GM12864 (cell line): ENCODE data around the gene CLIC4.
"Not testable (repeated sequence)": the region's sequence is repeated elsewhere in the genome, so short reads cannot be mapped to it uniquely, and the experiment has no call there.

Experiments used
- DNase-seq: peaks from one replicate; pipeline ENCODE4 v3.0.0-alpha.2; 2011; ENCODE audit warnings: low read depth
- H3K4me3 ChIP-seq: 2 replicates; pipeline ENCODE4 v1.5.1; 2011; ENCODE audit warnings: mild to moderate bottlenecking, low read depth, low read length, control low read depth
- TF ChIP-seq, protein P1 (sequence below): IDR thresholded peaks from 2 replicates; pipeline ENCODE4 v1.5.1; 2011; ENCODE audit warnings: low read depth, mild to moderate bottlenecking, moderate library complexity, low read length, control low read depth, inconsistent platforms; ENCODE audit errors: missing control alignments

The CLIC4 gene

GRCh38 chr1:24744911-24745710 is at the start of gene CLIC4:
Gene CLIC4, plus strand, starts transcription at chr1:24745447. Its CDS starts 107 bp downstream, at chr1:24745554.
- DNase-seq, result peak; percentile 91
- TF ChIP-seq, protein P1, sequence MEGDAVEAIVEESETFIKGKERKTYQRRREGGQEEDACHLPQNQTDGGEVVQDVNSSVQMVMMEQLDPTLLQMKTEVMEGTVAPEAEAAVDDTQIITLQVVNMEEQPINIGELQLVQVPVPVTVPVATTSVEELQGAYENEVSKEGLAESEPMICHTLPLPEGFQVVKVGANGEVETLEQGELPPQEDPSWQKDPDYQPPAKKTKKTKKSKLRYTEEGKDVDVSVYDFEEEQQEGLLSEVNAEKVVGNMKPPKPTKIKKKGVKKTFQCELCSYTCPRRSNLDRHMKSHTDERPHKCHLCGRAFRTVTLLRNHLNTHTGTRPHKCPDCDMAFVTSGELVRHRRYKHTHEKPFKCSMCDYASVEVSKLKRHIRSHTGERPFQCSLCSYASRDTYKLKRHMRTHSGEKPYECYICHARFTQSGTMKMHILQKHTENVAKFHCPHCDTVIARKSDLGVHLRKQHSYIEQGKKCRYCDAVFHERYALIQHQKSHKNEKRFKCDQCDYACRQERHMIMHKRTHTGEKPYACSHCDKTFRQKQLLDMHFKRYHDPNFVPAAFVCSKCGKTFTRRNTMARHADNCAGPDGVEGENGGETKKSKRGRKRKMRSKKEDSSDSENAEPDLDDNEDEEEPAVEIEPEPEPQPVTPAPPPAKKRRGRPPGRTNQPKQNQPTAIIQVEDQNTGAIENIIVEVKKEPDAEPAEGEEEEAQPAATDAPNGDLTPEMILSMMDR, result peak; percentile 21
- peak within 1 kb of the TSS; percentile 69 for H3K4me3 ChIP-seq

DNA sequence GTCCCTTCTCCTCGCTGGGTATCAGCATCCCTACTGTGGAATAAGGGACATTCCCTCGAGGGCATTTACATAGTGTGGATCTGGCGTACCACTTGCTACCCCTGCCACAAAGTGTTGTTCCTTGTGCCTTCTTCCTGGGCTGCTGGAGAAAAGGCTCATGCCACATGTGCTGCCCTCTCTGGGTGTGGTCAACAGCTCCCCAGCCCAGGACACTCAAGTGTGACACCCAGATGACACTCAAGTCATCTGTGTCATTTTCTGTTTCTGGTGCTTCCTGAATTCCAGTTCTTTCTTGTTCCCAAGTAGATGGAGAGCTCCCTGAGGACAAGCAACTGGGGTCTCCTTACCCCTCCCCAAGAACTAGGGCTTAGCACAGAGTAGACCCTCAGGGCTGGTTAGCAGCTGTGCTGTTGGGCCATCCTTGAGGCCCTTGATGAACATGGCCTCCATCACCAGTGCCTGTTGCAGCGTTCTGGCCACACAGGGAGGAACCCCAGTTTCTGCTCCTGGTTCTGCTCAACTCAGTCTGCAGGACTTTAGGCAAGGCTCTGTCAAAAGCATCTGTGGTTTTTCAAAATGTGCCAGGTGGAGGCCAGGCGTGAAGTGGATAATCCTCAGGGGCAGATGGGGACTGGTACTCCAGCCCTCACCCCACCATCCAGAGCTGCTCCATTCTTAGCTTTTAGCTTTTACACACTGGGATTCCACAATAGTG is 49.0 kb upstream of the CLIC4 start:
- H3K4me3 ChIP-seq, result no peak overlapping the region
- TF ChIP-seq, protein P1, result no peak

DNA sequence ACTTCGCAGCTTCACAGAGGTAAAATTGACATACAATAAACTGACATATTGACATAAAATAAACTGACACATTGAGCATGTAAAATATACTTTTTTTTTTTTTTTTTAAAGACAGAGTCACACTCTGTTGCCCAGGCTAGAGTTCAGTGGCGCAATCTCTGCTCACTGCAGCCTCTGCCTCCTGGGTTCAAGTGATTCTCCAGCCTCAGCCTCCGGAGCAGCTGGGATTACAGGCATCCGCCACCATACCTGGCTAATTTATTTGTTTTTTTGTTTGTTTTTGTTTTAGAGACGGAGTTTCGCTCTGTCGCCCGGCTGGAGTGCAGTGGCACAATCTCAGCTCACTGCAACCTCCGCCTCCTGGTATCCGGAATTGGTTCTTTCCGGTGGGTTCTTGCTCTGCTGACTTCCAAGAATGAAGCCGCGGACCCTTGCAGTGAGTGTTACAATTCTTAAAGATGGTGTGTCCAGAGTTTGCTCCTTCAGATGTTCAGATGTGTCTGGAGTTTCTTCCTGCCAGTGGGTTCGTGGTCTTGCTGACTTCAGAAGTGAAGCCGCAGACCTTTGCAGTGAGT is 48.4 kb upstream of the CLIC4 start:
- TF ChIP-seq, protein P1, result no peak
- peak overlapping the region; percentile 33 for H3K4me3 ChIP-seq
- DNase-seq, result no peak

More for the DNA sequence above, 49.0 kb upstream of the CLIC4 start:
- DNase-seq, result no peak

DNA sequence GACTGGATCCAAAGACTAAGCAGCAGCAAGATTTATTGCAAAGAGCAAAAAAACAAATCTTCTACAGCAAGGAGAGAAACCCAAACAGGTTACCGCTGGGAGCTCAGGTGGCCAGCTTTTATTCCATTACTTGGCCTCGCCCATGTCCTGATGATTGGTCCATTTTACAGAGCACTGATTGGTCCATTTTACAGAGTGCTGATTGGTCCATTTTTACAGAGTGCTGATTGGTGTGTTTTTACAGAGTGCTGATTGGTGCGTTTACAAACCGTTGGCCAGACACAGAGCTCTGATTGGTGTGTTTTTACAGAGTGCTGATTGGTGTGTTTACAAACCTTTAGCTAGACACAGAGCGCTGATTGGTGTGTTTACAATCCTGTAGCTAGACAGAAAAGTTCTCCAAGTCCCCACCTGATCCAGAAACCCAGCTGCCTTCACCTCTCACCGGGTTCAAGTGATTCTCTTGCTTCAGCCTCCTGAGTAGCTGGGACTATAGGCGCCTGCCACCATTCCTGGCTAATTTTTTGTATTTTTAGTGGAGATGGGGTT is 47.7 kb upstream of the CLIC4 start:
- not testable (repeated sequence) for H3K4me3 ChIP-seq, DNase-seq

DNA sequence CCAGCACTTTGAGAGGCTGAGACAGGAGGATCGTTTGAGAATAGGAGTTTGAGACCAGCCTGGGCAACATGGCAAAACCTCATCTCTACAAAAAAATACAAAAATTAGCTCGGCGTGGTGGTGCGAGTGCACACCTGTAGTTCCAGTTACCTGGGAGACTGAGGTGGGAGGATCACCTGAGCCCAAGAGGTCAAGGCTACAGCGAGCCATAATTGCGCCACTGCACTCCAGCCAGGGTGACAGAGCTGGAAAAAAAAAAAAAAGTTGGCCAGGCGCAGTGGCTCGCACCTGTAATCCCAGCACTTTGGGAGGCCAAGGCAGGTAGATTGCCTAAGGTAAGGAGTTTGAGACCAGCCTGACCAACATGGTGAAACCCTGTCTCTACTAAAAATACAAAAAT is 46.9 kb upstream of the CLIC4 start:
- H3K4me3 ChIP-seq, DNase-seq: not testable (repeated sequence)

- TF ChIP-seq, protein P1, result no peak
Observed at GRCh38 chr1:24699628-24700027, 45.6 kb upstream of the CLIC4 start.

GRCh38 chr1:24702511-24703293 is 42.5 kb upstream of the CLIC4 start:
- TF ChIP-seq, protein P1, result no peak
- no peak overlapping the region for H3K4me3 ChIP-seq
- DNase-seq, result no peak

More at GRCh38 chr1:24699628-24700027, 45.6 kb upstream of the CLIC4 start:
- DNase-seq, result no peak
- H3K4me3 ChIP-seq, result no peak overlapping the region
